ENCODE measurements around the gene DIS3L2.

DNA sequence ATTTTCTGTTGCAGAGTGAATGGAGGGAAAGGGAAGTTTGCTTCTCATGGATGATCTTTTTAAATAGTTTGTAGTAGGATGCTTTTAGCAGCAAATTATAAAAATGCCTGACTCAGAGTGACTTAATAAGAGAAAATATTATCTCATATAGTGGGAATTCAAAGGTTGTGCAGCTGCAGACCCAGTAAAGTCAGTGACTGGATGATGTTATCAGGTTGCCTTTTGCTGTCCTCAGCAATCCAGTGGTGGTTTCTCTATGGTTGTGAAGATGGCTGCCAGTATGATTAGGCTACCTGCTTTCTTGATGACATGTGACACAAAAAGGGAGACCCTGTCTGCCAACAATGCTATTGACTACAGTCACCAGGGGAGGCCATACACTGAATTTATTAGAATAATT, 184.8 kb downstream of the DIS3L2 start:
- TF ChIP-seq TAF1 (IDR thresholded peaks at IDR 0.05; ENCODE audit: borderline replicate concordance, insufficient read depth, low read length) (no peak), REST (IDR thresholded peaks at IDR 0.05; ENCODE audit: insufficient read depth in 1 of 2, low read depth in 2 of 2, low read length in 2 of 2) (no peak), POLR2AphosphoS5 (IDR thresholded peaks at IDR 0.05; ENCODE audit: low read depth, low read length) (no peak)

Data from PFSK-1 (cell line).